ENCODE data around the gene CCDC70.
A peak's percentile ranks its signal among the peaks of the same experiment; 100 is the strongest.

Gene CCDC70

DNA sequence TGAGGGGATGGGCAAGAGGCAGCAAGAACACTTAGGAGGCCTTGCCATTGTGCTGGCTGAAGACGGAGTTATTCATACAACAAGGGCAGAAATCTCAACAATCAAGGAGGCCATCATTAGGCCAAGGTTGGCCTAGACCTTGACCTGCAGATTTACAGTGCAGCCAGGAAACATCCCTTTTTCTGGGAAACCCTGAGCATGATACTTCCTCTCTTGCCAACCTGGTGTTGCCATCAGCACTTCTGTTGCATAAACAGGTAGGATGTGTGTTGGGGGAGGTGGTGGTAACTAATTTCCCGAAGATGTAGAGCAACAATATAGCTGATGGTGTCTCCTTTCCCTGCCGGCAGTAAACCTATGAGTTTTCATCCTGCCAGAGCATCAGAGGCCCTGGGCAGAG, 24.8 kb upstream of the CCDC70 start:
- no peak for TF ChIP-seq JUND (IDR thresholded peaks at IDR 0.05; ENCODE audit: low read depth)
- in situ Hi-C loops (cut with HindIII; ENCODE audit: low pct_unique_long_range_greater_than_20kb, low sequenced_read_pairs): no loop called here
- DNase-seq (ENCODE audit: low read depth in 1 of 2, low spot score in 1 of 2): no peak

DNA sequence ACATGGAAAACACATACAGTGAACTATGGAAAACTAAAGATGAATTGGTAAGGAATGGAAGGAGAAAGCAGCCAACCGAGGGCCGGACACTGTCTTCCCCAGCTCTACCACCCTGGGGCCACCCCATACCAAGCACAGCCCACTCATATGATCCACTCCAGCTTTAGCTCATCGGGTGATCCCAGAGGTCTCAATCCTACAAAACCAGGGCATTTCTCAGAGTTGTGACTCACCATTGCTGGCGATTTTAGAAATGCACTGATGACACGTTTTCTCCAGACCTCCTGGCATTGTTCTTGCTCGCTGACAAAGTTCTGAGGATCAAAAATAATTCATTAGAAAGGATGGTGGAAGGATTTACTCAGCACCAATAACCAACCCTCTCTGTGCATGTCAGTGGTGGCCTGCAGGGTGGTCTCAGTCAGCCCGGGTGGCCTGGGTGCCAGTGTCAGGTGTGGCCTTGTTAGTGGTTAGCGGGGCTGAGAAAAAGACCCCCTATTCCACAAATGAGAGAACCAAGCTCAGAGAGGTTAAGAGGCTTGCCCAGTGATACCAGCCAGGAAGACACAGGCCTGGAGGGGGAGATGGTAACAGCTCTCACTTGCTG, 23.4 kb upstream of the CCDC70 start:
- no peak for DNase-seq (ENCODE audit: low read depth in 1 of 2, low spot score in 1 of 2)
- TF ChIP-seq JUND (IDR thresholded peaks at IDR 0.05; ENCODE audit: low read depth): no peak
- in situ Hi-C loops (cut with HindIII; ENCODE audit: low pct_unique_long_range_greater_than_20kb, low sequenced_read_pairs): no loop called here

GRCh38 chr13:51839711-51840540, 21.8 kb upstream of the CCDC70 start:
- DNase-seq (ENCODE audit: low read depth in 1 of 2, low spot score in 1 of 2): no peak
- no peak for TF ChIP-seq JUND (IDR thresholded peaks at IDR 0.05; ENCODE audit: low read depth)
- in situ Hi-C loops (cut with HindIII; ENCODE audit: low pct_unique_long_range_greater_than_20kb, low sequenced_read_pairs): no loop called here

DNA sequence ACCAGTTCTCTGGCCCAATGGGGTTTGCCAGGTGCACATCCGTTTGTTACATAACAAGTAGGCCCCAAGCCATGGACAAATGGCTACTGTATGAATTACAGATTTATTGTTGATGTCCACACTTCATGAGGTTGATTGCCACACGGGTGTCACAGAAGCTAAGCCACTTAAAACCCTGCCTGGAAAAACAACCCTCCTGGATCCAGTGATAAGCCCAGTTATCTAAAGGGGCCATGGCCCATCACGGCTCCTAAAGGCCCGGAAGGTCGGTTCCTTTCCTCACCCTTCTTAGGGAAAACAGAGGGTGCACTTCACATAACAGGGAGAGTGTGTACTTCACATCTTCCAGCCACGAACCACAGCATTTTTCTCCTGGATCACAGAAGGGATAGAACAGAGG, 20.9 kb upstream of the CCDC70 start:
- in situ Hi-C loops (cut with HindIII; ENCODE audit: low pct_unique_long_range_greater_than_20kb, low sequenced_read_pairs): no loop called here
- TF ChIP-seq JUND (IDR thresholded peaks at IDR 0.05; ENCODE audit: low read depth): no peak
- DNase-seq (ENCODE audit: low read depth in 1 of 2, low spot score in 1 of 2): no peak

DNA sequence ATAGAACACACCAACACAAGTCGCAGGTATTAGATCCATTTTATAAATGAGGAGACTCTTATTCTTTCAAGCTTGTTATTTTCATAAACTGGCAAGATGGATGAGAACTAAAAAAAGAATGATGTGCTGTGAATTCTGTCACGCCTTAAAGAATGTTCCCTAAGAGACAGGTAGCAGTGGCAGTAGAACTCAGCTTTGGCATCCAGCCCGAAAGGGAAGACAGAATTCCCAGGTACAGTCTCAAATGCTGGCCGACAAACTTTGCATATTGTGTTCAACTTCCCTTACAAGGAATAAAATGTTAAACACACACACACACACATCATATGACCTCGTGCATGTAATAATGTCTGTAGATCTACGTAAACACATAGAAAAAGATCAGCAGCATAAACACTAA, 20.0 kb upstream of the CCDC70 start:
- no peak for TF ChIP-seq JUND (IDR thresholded peaks at IDR 0.05; ENCODE audit: low read depth)
- in situ Hi-C loops (cut with HindIII; ENCODE audit: low pct_unique_long_range_greater_than_20kb, low sequenced_read_pairs): no loop called here
- DNase-seq (ENCODE audit: low read depth in 1 of 2, low spot score in 1 of 2): no peak

DNA sequence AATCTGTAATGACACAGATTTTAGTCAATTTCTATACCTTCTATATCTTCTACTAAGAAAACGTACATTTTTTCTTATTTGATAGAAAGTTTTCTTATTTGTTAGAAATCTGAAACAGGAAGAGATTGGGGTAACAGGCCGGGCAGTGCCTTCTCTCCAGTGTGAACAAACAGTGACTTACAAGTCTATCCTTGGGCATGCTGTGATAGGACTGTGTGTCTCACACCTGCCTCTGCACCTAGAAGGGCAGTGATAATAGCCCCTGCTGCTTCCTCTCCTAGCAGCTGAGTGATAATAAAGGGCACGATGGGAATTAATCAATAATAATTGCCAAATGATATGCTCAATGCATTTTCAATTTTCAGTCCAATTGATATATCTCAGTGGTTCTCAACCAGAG, 18.2 kb upstream of the CCDC70 start:
- no peak for DNase-seq (ENCODE audit: low read depth in 1 of 2, low spot score in 1 of 2)
- in situ Hi-C loops (cut with HindIII; ENCODE audit: low pct_unique_long_range_greater_than_20kb, low sequenced_read_pairs): no loop called here
- no peak for TF ChIP-seq JUND (IDR thresholded peaks at IDR 0.05; ENCODE audit: low read depth)

- TF ChIP-seq JUND (IDR thresholded peaks at IDR 0.05; ENCODE audit: low read depth): no peak
- in situ Hi-C loops (cut with HindIII; ENCODE audit: low pct_unique_long_range_greater_than_20kb, low sequenced_read_pairs): no loop called here
- DNase-seq (ENCODE audit: low read depth in 1 of 2, low spot score in 1 of 2): peak; percentile 21 to 52
These were observed 16.8 kb upstream of the CCDC70 start, which contains the start of gene TMEM272 for GRCh38 chr13:51844862-51845573. Gene TMEM272 (minus strand): TSS chr13:51845177. CDS start chr13:51838530, 6,647 bp downstream.

DNA sequence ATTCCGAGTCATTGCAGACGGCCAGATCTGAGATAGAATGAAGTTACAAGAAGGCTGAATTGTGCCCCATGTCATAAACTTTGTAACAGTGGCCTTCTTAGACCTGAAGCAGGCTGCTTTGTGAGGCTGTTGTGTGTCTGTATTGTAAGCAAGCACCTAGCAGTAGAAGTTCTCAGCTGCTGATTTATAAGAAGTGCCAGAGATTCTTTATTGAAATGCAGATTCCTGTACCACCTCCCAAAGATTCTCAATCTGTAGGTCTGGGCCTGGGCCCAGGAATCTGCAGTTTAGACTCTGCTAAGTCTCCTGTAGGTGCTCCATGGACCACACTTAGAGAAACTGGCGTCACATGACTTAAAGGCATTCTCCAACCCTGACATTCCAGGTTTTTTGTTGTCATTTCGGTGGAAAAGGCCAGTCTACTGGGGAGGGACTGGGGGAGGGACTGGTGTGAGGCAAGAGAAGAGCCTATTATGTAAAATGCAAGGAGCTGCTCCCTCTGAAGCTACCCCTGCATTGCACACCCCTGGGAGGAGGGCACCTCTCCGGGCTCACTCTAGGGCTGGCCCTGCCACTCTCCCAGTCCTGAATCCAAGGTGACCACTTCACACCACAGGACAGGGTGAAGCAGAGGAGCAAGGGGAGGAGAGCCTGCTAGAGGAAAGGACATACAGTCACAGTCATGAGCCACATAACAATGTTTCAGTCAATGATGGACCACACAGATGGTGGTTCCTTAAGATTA, 16.0 kb upstream of the CCDC70 start:
- TF ChIP-seq JUND (IDR thresholded peaks at IDR 0.05; ENCODE audit: low read depth): no peak
- in situ Hi-C loops (cut with HindIII; ENCODE audit: low pct_unique_long_range_greater_than_20kb, low sequenced_read_pairs): no loop called here
- no peak for DNase-seq (ENCODE audit: low read depth in 1 of 2, low spot score in 1 of 2)

- in situ Hi-C loops (cut with HindIII; ENCODE audit: low pct_unique_long_range_greater_than_20kb, low sequenced_read_pairs): no loop called here
- no peak for DNase-seq (ENCODE audit: low read depth in 1 of 2, low spot score in 1 of 2)
- TF ChIP-seq JUND (IDR thresholded peaks at IDR 0.05; ENCODE audit: low read depth): no peak
These were observed 15.0 kb upstream of the CCDC70 start for GRCh38 chr13:51846756-51847155.

GRCh38 chr13:51848674-51849073, 13.1 kb upstream of the CCDC70 start:
- no peak for DNase-seq (ENCODE audit: low read depth in 1 of 2, low spot score in 1 of 2)
- TF ChIP-seq JUND (IDR thresholded peaks at IDR 0.05; ENCODE audit: low read depth): no peak
- in situ Hi-C loops (cut with HindIII; ENCODE audit: low pct_unique_long_range_greater_than_20kb, low sequenced_read_pairs): no loop called here

GRCh38 chr13:51849145-51850101, 12.3 kb upstream of the CCDC70 start:
- TF ChIP-seq JUND (IDR thresholded peaks at IDR 0.05; ENCODE audit: low read depth): no peak
- in situ Hi-C loops (cut with HindIII; ENCODE audit: low pct_unique_long_range_greater_than_20kb, low sequenced_read_pairs): no loop called here
- DNase-seq (ENCODE audit: low read depth in 1 of 2, low spot score in 1 of 2): peak in 1 of 2 experiments; percentile 23
